GM06990 (cell line): ENCODE results near the gene TSHZ1.

Experiments
- DNase-seq: peaks from one replicate; pipeline ENCODE4 v3.0.0-alpha.2; 2011; ENCODE audit not compliant: insufficient read length; ENCODE audit errors: extremely low read depth
- H3K27me3 ChIP-seq: replicated peaks from 2 replicates; pipeline ENCODE4 v1.6.0; 2011; ENCODE audit warnings: low read length; ENCODE audit not compliant: control insufficient read depth, insufficient read depth
- H3K36me3 ChIP-seq: 2 replicates; pipeline ENCODE4 v1.5.1; 2011; ENCODE audit warnings: low read length; ENCODE audit not compliant: control insufficient read depth, insufficient read depth
- H3K4me3 ChIP-seq: replicated peaks from 2 replicates; pipeline ENCODE4 v1.5.1; 2011; ENCODE audit warnings: low read depth, mild to moderate bottlenecking, control low read depth, low read length
- TF ChIP-seq, protein P1 (sequence below): IDR thresholded peaks from 2 replicates; pipeline ENCODE4 v1.5.1; 2011; ENCODE audit warnings: low read length, control low read depth, mild to moderate bottlenecking, inconsistent platforms; ENCODE audit not compliant: insufficient read depth, poor library complexity, severe bottlenecking

TSHZ1 gene

DNA sequence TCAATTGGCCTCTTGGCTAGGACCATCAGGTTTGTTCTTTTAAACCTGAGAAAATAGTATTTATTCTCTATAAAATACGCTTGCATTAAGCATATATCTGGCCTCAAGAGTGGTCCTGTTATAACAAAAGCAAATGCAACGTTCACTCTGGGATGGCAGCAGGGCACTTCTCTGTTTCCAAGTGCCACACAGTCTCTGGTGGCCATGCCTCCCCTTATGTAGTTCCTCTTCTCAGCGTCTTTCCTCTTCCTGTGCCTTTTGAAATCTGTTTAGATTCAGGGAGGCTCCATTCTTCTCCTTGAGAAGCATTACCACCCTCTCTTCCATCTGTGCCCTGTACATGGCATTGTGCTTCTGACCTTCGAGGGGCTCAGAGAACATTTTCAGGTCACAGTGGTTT is 51.9 kb downstream of the TSHZ1 start:
- Histone ChIP-seq H3K27me3 (no peaks in the 10 kb centered on the region), H3K4me3 (no peak overlapping the region), H3K36me3 (no peaks in the 10 kb centered on the region)
- no peak for DNase-seq
- TF ChIP-seq, protein P1, sequence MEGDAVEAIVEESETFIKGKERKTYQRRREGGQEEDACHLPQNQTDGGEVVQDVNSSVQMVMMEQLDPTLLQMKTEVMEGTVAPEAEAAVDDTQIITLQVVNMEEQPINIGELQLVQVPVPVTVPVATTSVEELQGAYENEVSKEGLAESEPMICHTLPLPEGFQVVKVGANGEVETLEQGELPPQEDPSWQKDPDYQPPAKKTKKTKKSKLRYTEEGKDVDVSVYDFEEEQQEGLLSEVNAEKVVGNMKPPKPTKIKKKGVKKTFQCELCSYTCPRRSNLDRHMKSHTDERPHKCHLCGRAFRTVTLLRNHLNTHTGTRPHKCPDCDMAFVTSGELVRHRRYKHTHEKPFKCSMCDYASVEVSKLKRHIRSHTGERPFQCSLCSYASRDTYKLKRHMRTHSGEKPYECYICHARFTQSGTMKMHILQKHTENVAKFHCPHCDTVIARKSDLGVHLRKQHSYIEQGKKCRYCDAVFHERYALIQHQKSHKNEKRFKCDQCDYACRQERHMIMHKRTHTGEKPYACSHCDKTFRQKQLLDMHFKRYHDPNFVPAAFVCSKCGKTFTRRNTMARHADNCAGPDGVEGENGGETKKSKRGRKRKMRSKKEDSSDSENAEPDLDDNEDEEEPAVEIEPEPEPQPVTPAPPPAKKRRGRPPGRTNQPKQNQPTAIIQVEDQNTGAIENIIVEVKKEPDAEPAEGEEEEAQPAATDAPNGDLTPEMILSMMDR = no peak

DNA sequence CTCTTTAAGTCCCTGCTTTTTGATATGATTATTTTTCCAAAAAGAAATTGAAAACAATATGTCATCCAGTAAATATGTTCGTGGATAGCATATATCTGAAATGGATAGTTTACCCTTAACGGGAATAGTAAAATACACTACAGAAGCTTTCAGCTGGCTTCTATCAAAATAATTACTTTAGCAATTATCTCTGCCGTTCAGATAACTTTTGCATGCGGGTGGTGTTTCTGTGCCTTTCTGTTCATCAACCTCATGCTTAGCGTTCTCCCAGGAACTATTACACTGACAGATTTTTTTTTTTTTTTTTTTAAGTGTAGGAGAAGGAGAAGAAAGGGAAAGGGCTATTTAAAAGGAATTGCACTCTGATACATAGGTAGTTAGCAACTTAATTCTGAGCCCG is 53.6 kb downstream of the TSHZ1 start:
- TF ChIP-seq, protein P1 = no peak

DNA sequence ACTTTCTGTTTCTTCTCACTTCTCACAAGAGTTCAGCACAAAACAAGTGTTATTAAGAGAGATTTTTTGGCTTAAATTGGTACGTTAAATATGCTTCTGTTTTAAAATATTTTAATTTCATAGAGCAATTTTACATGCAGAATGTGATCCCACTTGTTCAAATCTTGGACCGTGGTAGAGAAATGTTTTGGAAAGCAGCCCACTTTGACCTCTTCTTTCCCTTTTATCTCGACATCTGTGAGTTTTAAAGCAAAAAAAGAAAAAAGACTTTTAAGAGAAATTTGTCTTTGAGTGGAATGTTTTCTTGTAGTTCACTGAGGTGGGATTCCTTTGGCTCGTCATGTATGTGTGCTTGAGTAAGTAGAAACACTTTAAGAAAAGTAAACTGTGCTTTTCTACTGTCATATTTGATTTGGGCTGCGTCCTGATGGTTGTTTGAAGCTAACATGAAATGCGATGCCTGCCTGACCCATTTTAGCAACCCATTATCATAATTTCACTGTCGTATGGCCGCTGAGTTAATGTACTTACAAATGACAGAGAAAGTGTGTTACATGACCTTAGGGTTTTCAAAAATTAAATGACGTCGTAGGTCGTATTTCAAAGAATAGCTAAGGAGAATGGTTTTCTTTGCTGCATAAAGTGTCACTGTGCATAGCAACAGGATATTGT is 54.5 kb downstream of the TSHZ1 start:
- H3K4me3 ChIP-seq = no peak overlapping the region

More for the DNA sequence above, 53.6 kb downstream of the TSHZ1 start:
- DNase-seq = no peak
- no peaks in the 10 kb centered on the region for H3K27me3 ChIP-seq
- no peaks in the 10 kb centered on the region for H3K36me3 ChIP-seq
- no peak overlapping the region for H3K4me3 ChIP-seq

DNA sequence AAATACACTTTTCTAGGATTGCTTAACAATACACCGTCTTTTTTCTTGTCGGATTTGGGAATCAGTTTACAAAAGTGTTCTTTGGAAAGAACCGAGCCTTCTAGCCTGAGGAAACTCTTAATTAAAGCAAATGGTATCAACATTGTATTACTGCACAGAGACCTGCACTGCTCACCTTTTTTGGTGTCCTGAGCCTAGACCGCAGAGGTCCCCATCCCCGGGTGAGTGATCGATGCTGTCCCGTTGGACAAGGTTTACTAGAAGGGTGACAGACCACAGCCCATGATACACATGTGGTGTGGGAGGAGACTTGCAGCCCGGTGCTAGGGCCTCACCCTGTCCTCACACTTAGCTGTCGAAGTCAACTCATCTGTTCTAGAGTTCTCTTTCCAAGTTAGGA is 55.3 kb downstream of the TSHZ1 start:
- H3K27me3 ChIP-seq = no peaks in the 10 kb centered on the region
- DNase-seq = no peak
- TF ChIP-seq, protein P1 = no peak
- no peaks in the 10 kb centered on the region for H3K36me3 ChIP-seq
- H3K4me3 ChIP-seq = no peak overlapping the region

More for the DNA sequence above, 54.5 kb downstream of the TSHZ1 start:
- DNase-seq = no peak
- Histone ChIP-seq H3K36me3 (no peaks in the 10 kb centered on the region), H3K27me3 (no peaks in the 10 kb centered on the region)
- TF ChIP-seq, protein P1 = no peak

DNA sequence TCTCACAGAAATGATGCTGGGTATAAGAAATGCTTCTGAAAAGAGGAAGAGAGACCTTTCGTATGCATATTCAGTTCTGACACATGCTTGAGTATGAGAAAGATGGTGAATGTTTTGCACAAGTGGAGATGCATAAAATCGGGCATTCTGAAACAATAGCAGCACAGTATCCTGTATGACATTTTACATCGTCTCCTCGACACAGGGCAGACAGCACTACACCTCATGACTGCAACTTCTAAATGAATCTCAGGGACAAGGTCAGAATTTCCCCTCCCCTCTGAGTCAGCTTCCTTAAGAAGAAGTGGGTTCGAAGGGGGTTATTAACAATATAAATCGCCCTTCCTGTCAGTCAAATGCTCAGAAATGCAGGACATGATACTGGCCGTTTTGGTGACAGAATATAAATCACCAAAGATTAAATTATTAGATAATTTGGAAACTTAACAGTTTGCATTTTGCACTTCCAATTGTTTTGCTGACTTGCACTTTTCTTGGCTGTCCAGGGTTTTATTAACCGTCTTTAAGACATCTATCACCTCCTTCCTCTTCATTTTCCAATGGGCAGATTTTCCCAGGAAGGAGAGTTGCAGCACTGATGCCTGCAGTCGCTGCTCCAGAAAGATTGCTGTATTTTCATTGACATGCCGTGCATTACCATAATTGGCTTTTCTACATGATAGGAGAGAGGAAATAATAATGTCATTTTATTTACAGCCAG is 57.2 kb downstream of the TSHZ1 start:
- TF ChIP-seq, protein P1 = no peak
- no peak overlapping the region for H3K4me3 ChIP-seq
- no peaks in the 10 kb centered on the region for H3K36me3 ChIP-seq
- DNase-seq = no peak
- H3K27me3 ChIP-seq = no peaks in the 10 kb centered on the region
